Measurements from ENCODE around the gene USP38. TPM values are rescaled to one million over a fixed set of nuclear protein-coding genes. Genes with fewer than 3 reads are reported as not detected.
"Not testable (repeated sequence)": the region's sequence is repeated elsewhere in the genome, so short reads cannot be mapped to it uniquely, and the experiment has no call there.

The USP38 gene, protein sequence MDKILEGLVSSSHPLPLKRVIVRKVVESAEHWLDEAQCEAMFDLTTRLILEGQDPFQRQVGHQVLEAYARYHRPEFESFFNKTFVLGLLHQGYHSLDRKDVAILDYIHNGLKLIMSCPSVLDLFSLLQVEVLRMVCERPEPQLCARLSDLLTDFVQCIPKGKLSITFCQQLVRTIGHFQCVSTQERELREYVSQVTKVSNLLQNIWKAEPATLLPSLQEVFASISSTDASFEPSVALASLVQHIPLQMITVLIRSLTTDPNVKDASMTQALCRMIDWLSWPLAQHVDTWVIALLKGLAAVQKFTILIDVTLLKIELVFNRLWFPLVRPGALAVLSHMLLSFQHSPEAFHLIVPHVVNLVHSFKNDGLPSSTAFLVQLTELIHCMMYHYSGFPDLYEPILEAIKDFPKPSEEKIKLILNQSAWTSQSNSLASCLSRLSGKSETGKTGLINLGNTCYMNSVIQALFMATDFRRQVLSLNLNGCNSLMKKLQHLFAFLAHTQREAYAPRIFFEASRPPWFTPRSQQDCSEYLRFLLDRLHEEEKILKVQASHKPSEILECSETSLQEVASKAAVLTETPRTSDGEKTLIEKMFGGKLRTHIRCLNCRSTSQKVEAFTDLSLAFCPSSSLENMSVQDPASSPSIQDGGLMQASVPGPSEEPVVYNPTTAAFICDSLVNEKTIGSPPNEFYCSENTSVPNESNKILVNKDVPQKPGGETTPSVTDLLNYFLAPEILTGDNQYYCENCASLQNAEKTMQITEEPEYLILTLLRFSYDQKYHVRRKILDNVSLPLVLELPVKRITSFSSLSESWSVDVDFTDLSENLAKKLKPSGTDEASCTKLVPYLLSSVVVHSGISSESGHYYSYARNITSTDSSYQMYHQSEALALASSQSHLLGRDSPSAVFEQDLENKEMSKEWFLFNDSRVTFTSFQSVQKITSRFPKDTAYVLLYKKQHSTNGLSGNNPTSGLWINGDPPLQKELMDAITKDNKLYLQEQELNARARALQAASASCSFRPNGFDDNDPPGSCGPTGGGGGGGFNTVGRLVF
- 21.6 TPM for total RNA-seq

GRCh38 chr4:143184503-143185252 is at the start of gene USP38:
USP38 (plus strand) TSS chr4:143184917; CDS start chr4:143185451, 534 bp downstream.
- DNase-seq (ENCODE audit: low spot score), result peak; percentile 93

GRCh38 chr4:143135358-143135757 is 49.4 kb upstream of the USP38 start:
- DNase-seq (ENCODE audit: low spot score), result no peak

- DNase-seq (ENCODE audit: low spot score), result no peak
Observed at GRCh38 chr4:143140696-143141095, 44.0 kb upstream of the USP38 start.

GRCh38 chr4:143148521-143148920 is 36.2 kb upstream of the USP38 start:
- no peak for DNase-seq (ENCODE audit: low spot score)

- no peak for DNase-seq (ENCODE audit: low spot score)
Observed at GRCh38 chr4:143156853-143157252, 27.9 kb upstream of the USP38 start.

- DNase-seq (ENCODE audit: low spot score), result no peak
Observed at GRCh38 chr4:143163614-143164013, 21.1 kb upstream of the USP38 start.

- DNase-seq (ENCODE audit: low spot score), result not testable (repeated sequence)
Observed at GRCh38 chr4:143166722-143167121, 18.0 kb upstream of the USP38 start.

DNA sequence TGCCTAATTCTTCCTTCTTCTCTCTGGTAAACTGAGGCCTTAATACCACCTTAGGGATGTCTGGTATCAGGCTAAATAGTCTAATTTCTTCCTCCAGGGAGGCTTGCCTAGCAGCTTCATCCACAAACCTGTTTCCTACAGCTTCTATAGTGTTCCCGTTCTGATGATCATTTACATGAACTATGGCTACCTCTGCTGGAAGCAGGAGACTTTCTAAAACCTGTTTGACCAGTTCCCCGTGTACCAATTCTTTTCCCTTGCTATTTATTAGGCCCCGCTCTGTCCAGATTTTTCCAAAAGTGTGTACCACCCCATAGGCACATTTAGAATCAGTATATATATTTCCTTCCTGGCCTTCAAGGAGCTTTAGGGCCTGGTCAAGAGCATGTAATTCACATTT is 5.8 kb upstream of the USP38 start:
- DNase-seq (ENCODE audit: low spot score), result peak; percentile 22

DNA sequence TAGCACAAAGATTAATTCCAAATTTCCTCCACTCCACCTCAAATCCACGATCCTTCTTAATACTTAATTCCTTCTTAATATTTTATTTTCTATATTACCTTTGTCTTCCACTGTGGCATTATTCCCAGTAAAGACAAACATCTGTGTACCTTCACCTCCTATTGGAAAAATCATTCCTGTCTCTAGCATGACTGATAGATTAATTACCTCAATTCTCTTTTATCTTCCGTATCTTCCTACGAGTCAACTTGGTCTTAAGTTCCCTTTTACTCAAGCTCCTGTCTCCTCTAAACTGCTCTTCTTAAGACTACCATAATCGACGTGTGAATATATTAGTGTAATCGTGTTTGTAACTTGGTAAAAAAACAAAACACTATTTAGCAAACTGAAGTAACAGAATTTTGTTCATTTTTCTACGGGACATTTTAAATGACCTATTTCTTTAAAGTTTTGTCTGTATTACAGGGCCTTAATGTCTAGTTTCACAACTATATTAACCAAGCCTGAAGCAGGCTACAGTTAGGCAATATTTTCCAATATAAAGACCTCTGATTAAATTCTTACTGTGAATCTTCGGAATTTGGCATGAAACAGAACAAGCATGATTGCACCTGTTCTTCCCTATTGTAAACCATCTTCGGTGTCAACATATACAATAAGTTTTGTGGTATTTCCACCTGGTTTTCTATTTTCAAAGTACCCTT is 1.1 kb upstream of the USP38 start:
- DNase-seq (ENCODE audit: low spot score), result no peak

- DNase-seq (ENCODE audit: low spot score), result no peak
Observed at GRCh38 chr4:143184217-143184502, 557 bp upstream of the USP38 start.

GRCh38 chr4:143185253-143186107 is 763 bp downstream of the USP38 start:
- peak; percentile 11 for DNase-seq (ENCODE audit: low spot score)

- DNase-seq (ENCODE audit: low spot score), result no peak
Observed at GRCh38 chr4:143186212-143186611, 1.5 kb downstream of the USP38 start.

- DNase-seq (ENCODE audit: low spot score), result no peak
Observed at GRCh38 chr4:143186649-143187048, 1.9 kb downstream of the USP38 start.

GRCh38 chr4:143188136-143189088 is 3.7 kb downstream of the USP38 start:
- no peak for DNase-seq (ENCODE audit: low spot score)

DNA sequence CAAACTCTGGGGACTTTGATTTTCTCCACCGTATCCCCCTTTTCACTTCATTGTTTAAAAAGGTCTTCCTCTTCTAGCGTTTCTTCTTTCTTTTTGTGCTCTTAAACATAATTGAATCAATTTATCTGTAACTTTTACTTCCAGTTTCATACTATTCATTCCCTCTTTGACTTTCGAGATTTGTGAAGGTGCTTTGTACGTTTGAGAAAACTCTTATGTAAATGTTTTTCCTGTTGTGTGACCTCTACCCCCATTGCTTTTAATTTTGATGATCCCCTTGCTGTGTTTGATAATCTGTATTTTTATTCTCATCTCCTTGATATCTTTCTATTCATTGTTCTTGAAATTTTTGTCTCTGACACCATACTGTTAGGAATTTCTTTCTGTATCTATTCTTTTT is 4.8 kb downstream of the USP38 start:
- no peak for DNase-seq (ENCODE audit: low spot score)

DNA sequence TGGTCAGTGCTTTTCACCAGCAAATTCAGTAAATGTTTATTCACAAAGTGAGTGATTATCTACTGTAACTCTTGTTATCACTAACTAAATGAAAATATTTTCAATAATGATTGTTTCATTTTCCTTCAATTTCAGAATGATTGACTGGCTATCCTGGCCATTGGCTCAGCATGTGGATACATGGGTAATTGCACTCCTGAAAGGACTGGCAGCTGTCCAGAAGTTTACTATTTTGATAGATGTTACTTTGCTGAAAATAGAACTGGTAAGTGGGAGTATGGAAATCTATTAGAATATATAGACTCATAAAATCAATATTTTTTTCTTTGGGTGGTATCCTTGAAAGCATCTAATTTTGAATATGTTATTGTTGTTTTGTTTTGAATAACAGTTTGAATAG is 10.9 kb downstream of the USP38 start:
- no peak for DNase-seq (ENCODE audit: low spot score)

DNA sequence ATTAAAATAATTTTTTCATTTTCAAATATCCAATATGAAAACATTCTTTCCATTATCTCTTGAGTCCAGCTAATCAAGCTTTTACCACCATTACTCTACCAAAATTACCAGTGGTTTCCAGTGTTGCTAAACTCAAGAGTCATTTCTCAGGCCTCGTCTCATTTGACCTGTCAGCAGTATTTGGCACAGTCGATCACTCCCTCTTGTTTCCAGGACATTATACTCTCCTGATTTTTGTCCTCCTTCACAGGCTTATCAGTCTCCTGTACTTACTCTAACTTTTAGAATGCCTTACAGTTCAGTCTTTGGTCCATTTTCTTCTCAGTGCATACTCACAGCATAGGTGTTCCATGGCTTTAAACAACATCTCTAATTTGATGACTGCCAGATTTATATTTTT is 11.6 kb downstream of the USP38 start:
- no peak for DNase-seq (ENCODE audit: low spot score)

GRCh38 chr4:143199503-143199902 is 14.8 kb downstream of the USP38 start:
- DNase-seq (ENCODE audit: low spot score), result no peak

DNA sequence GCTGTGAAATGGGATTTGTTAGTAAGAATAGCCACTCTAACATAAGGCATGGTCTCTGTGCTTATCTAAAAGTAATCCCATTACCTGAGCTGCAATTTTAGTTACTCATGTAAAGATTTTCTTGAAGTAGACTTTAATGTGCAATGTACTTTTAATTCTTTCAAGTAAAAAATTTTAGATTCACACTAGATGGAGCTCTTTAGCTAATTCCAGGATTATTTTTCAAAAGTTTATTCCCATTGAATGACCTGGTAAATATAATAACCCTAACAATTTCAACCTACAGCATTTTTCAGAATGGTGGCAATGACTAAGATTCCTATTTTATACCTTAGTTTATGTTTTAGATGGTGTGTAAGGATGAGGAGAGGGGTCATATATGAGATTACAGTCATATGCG is 18.1 kb downstream of the USP38 start:
- no peak for DNase-seq (ENCODE audit: low spot score)

Data from mucosa of gallbladder (tissue), 1 donor.